HEK293 (cell line): ENCODE measurements around the gene SHMT2.

Source experiments
- GFI1B ChIP-seq: fragments of 450-650 bp; formaldehyde crosslinking; IDR thresholded peaks from 2 replicates; pipeline ENCODE4 v1.5.1; 2016; ENCODE audit warnings: missing biosample characterization, missing genetic modification characterization
- GLI4 ChIP-seq: fragments of 450-650 bp; formaldehyde crosslinking; IDR thresholded peaks from 2 replicates; pipeline ENCODE4 v1.5.1; 2016; ENCODE audit warnings: missing biosample characterization, missing genetic modification characterization
- HIC1 ChIP-seq: fragments of 450-650 bp; formaldehyde crosslinking; IDR thresholded peaks from 2 replicates; pipeline ENCODE4 v1.5.1; 2016; ENCODE audit warnings: missing biosample characterization, missing genetic modification characterization
- KLF1 ChIP-seq: fragments of 450-650 bp; formaldehyde crosslinking; IDR thresholded peaks from 2 replicates; pipeline ENCODE4 v1.5.1; 2016; ENCODE audit warnings: missing biosample characterization, missing genetic modification characterization
- KLF16 ChIP-seq: fragments of 450-650 bp; formaldehyde crosslinking; IDR thresholded peaks from 2 replicates; pipeline ENCODE4 v1.5.1; 2017; ENCODE audit warnings: missing biosample characterization, missing genetic modification characterization
- OSR2 ChIP-seq: fragments of 450-650 bp; formaldehyde crosslinking; IDR thresholded peaks from 2 replicates; pipeline ENCODE4 v1.5.1; 2016; ENCODE audit warnings: missing biosample characterization, missing genetic modification characterization
- PRDM1 ChIP-seq: fragments of 450-650 bp; formaldehyde crosslinking; IDR thresholded peaks from 2 replicates; pipeline ENCODE4; 2016; ENCODE audit warnings: missing biosample characterization, missing genetic modification characterization
- SP2 ChIP-seq: fragments of 450-650 bp; formaldehyde crosslinking; IDR thresholded peaks from 2 replicates; pipeline ENCODE4 v1.5.1; 2016; ENCODE audit warnings: missing biosample characterization, missing genetic modification characterization
- SP7 ChIP-seq: fragments of 450-650 bp; formaldehyde crosslinking; IDR thresholded peaks from 2 replicates; pipeline ENCODE4 v1.5.1; 2016; ENCODE audit warnings: missing biosample characterization, missing genetic modification characterization
- TRIM28 ChIP-seq: IDR thresholded peaks from 2 replicates; pipeline ENCODE4 v1.6.1; 2011; ENCODE audit warnings: low read length, control low read depth, borderline replicate concordance
- YY1 ChIP-seq: fragments of 450-650 bp; formaldehyde crosslinking; IDR thresholded peaks from 2 replicates; pipeline ENCODE4 v1.5.1; 2018; ENCODE audit warnings: missing biosample characterization, missing genetic modification characterization
- ZBTB44 ChIP-seq: fragments of 450-650 bp; IDR thresholded peaks from 2 replicates; pipeline ENCODE4 v1.5.1; 2018; ENCODE audit warnings: missing biosample characterization, mild to moderate bottlenecking, missing genetic modification characterization
- ZFHX2 ChIP-seq: fragments of 450-650 bp; formaldehyde crosslinking; conservative IDR thresholded peaks from 2 replicates; pipeline ENCODE4 v1.5.1; 2016; ENCODE audit warnings: missing biosample characterization, missing genetic modification characterization
- ZNF132 ChIP-seq: fragments of 450-650 bp; formaldehyde crosslinking; IDR thresholded peaks from 2 replicates; pipeline ENCODE4 v1.5.1; 2017; ENCODE audit warnings: missing biosample characterization, missing genetic modification characterization, borderline replicate concordance
- ZNF146 ChIP-seq: fragments of 450-650 bp; formaldehyde crosslinking; IDR thresholded peaks from 2 replicates; pipeline ENCODE4 v1.5.1; 2016; ENCODE audit warnings: missing biosample characterization, missing genetic modification characterization
- ZNF19 ChIP-seq: fragments of 450-650 bp; formaldehyde crosslinking; IDR thresholded peaks from 2 replicates; pipeline ENCODE4; 2016; ENCODE audit warnings: missing biosample characterization, missing genetic modification characterization, low read depth
- ZNF221 ChIP-seq: fragments of 450-650 bp; formaldehyde crosslinking; IDR thresholded peaks from 2 replicates; pipeline ENCODE4 v1.5.1; 2017; ENCODE audit warnings: missing biosample characterization, missing genetic modification characterization, borderline replicate concordance
- ZNF23 ChIP-seq: fragments of 450-650 bp; formaldehyde crosslinking; IDR thresholded peaks from 2 replicates; pipeline ENCODE4 v1.5.1; 2016; ENCODE audit warnings: missing biosample characterization, missing genetic modification characterization, borderline replicate concordance
- ZNF24 ChIP-seq: fragments of 450-650 bp; formaldehyde crosslinking; IDR thresholded peaks from 2 replicates; pipeline ENCODE4 v1.5.1; 2016; ENCODE audit warnings: missing biosample characterization, missing genetic modification characterization
- ZNF350 ChIP-seq: fragments of 450-650 bp; formaldehyde crosslinking; IDR thresholded peaks from 2 replicates; pipeline ENCODE4 v1.5.0; 2017; ENCODE audit warnings: missing biosample characterization, mild to moderate bottlenecking, missing genetic modification characterization
- ZNF366 ChIP-seq: fragments of 450-650 bp; formaldehyde crosslinking; conservative IDR thresholded peaks from 2 replicates; pipeline ENCODE4 v1.5.1; 2016; ENCODE audit warnings: missing biosample characterization, missing genetic modification characterization
- ZNF404 ChIP-seq: fragments of 450-650 bp; formaldehyde crosslinking; IDR thresholded peaks from 2 replicates; pipeline ENCODE4 v1.5.1; 2017; ENCODE audit warnings: missing biosample characterization, missing genetic modification characterization
- ZNF426 ChIP-seq: fragments of 450-650 bp; formaldehyde crosslinking; IDR thresholded peaks from 2 replicates; pipeline ENCODE4 v1.5.1; 2017; ENCODE audit warnings: missing biosample characterization, missing genetic modification characterization, mild to moderate bottlenecking, inconsistent platforms, moderate library complexity
- ZNF514 ChIP-seq: fragments of 450-650 bp; formaldehyde crosslinking; IDR thresholded peaks from 2 replicates; pipeline ENCODE4 v1.5.1; 2016; ENCODE audit warnings: missing biosample characterization, missing genetic modification characterization
- ZNF585B ChIP-seq: fragments of 450-650 bp; formaldehyde crosslinking; IDR thresholded peaks from 2 replicates; pipeline ENCODE4 v1.5.1; 2016; ENCODE audit warnings: missing biosample characterization, missing genetic modification characterization
- ZNF610 ChIP-seq: fragments of 450-650 bp; formaldehyde crosslinking; IDR thresholded peaks from 2 replicates; pipeline ENCODE4 v1.5.1; 2016; ENCODE audit warnings: missing biosample characterization, missing genetic modification characterization, borderline replicate concordance
- ZNF626 ChIP-seq: fragments of 450-650 bp; sonication (Bioruptor Pico); formaldehyde crosslinking; IDR thresholded peaks from 2 replicates; pipeline ENCODE4 v1.5.1; 2018; ENCODE audit warnings: missing biosample characterization, missing genetic modification characterization, inconsistent platforms
- ZNF76 ChIP-seq: fragments of 450-650 bp; formaldehyde crosslinking; IDR thresholded peaks from 2 replicates; pipeline ENCODE4; 2016; ENCODE audit warnings: low read depth, missing biosample characterization, missing genetic modification characterization, borderline replicate concordance
- ZSCAN30 ChIP-seq: fragments of 450-650 bp; IDR thresholded peaks from 2 replicates; pipeline ENCODE4 v1.5.1; 2018; ENCODE audit warnings: missing biosample characterization, mild to moderate bottlenecking, missing genetic modification characterization, moderate library complexity
- TF ChIP-seq, protein P1 (sequence below): fragments of 450-650 bp; formaldehyde crosslinking; IDR thresholded peaks from 2 replicates; pipeline ENCODE4 v1.5.1; 2016; ENCODE audit warnings: missing biosample characterization, missing genetic modification characterization, low read depth
- TF ChIP-seq, protein P2 (sequence below): fragments of 450-650 bp; formaldehyde crosslinking; optimal IDR thresholded peaks from 2 replicates; pipeline ENCODE3; 2016; ENCODE audit warnings: missing biosample characterization, mild to moderate bottlenecking, missing genetic modification characterization
- TF ChIP-seq, protein P3 (sequence below): fragments of 450-650 bp; formaldehyde crosslinking; IDR thresholded peaks from 2 replicates; pipeline ENCODE4 v1.5.1; 2016; ENCODE audit warnings: missing biosample characterization, missing genetic modification characterization, low read depth

The SHMT2 gene

GRCh38 chr12:57240066-57240921, 10.8 kb downstream of the SHMT2 start (continued):
- TF ChIP-seq, protein P1, sequence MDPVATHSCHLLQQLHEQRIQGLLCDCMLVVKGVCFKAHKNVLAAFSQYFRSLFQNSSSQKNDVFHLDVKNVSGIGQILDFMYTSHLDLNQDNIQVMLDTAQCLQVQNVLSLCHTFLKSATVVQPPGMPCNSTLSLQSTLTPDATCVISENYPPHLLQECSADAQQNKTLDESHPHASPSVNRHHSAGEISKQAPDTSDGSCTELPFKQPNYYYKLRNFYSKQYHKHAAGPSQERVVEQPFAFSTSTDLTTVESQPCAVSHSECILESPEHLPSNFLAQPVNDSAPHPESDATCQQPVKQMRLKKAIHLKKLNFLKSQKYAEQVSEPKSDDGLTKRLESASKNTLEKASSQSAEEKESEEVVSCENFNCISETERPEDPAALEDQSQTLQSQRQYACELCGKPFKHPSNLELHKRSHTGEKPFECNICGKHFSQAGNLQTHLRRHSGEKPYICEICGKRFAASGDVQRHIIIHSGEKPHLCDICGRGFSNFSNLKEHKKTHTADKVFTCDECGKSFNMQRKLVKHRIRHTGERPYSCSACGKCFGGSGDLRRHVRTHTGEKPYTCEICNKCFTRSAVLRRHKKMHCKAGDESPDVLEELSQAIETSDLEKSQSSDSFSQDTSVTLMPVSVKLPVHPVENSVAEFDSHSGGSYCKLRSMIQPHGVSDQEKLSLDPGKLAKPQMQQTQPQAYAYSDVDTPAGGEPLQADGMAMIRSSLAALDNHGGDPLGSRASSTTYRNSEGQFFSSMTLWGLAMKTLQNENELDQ (tag by site-specific recombination), result no peak
- no peak; the same call in 1 of the 2 replicates for TF ChIP-seq ZNF146 (tag by site-specific recombination)
- peak; percentile 6; the same call in 1 of the 2 replicates for TF ChIP-seq GFI1B
- peak; percentile 60; the same call in 1 of the 2 replicates for TF ChIP-seq YY1 (tag by site-specific recombination)
- TF ChIP-seq ZNF514 (tag by site-specific recombination), result no peak
- TF ChIP-seq KLF1 (tag by site-specific recombination), result peak; percentile 70
- no peak for TF ChIP-seq GLI4 (tag by site-specific recombination)
- no peak for TF ChIP-seq ZNF585B (tag by site-specific recombination)
- peak; percentile 95 for TF ChIP-seq PRDM1 (tag by site-specific recombination)
- TF ChIP-seq ZNF610 (tag by site-specific recombination), result no peak; the same call in 1 of the 2 replicates
- no peak for TF ChIP-seq ZNF350
- TF ChIP-seq KLF16 (tag by site-specific recombination), result peak; percentile 70
- peak; percentile 62; the same call in 1 of the 2 replicates for TF ChIP-seq ZNF76 (tag by site-specific recombination)
- TF ChIP-seq ZNF24, result peak; percentile 53
- 0 out of 2 replicates have a peak, but pooled peaks have one; percentile 17 for TF ChIP-seq ZBTB44 (tag by site-specific recombination)
- TF ChIP-seq ZFHX2, result peak; percentile 99
- peak; percentile 84; the same call in 1 of the 2 replicates for TF ChIP-seq HIC1
- TF ChIP-seq, protein P2, sequence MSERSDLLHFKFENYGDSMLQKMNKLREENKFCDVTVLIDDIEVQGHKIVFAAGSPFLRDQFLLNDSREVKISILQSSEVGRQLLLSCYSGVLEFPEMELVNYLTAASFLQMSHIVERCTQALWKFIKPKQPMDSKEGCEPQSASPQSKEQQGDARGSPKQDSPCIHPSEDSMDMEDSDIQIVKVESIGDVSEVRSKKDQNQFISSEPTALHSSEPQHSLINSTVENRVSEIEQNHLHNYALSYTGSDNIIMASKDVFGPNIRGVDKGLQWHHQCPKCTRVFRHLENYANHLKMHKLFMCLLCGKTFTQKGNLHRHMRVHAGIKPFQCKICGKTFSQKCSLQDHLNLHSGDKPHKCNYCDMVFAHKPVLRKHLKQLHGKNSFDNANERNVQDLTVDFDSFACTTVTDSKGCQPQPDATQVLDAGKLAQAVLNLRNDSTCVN (tag by site-specific recombination), result peak; percentile 99
- TF ChIP-seq OSR2 (tag by site-specific recombination), result peak; percentile 81
- peak; percentile 51; the same call in 1 of the 2 replicates for TF ChIP-seq ZSCAN30 (tag by site-specific recombination)
- no peak for TF ChIP-seq ZNF19 (tag by site-specific recombination)
- TF ChIP-seq ZNF426 (tag by site-specific recombination), result no peak
- no peak for TF ChIP-seq TRIM28
- peak; percentile 92 for TF ChIP-seq ZNF366 (tag by site-specific recombination)
- TF ChIP-seq ZNF132 (tag by site-specific recombination), result no peak
- no peak for TF ChIP-seq ZNF221 (tag by site-specific recombination)
- TF ChIP-seq ZNF404, result no peak
- TF ChIP-seq, protein P3, sequence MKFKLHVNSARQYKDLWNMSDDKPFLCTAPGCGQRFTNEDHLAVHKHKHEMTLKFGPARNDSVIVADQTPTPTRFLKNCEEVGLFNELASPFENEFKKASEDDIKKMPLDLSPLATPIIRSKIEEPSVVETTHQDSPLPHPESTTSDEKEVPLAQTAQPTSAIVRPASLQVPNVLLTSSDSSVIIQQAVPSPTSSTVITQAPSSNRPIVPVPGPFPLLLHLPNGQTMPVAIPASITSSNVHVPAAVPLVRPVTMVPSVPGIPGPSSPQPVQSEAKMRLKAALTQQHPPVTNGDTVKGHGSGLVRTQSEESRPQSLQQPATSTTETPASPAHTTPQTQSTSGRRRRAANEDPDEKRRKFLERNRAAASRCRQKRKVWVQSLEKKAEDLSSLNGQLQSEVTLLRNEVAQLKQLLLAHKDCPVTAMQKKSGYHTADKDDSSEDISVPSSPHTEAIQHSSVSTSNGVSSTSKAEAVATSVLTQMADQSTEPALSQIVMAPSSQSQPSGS (tag by site-specific recombination), result no peak
- peak; percentile 72 for TF ChIP-seq SP2 (tag by site-specific recombination)
- TF ChIP-seq ZNF626, result no peak
- TF ChIP-seq ZNF23 (tag by site-specific recombination), result no peak
- peak; percentile 62; the same call in 1 of the 2 replicates for TF ChIP-seq SP7 (tag by site-specific recombination)
